Spleen (tissue), 11 donors: ENCODE measurements around the gene PYGO2. TPM values are rescaled to one million over a fixed set of nuclear protein-coding genes. Genes with fewer than 3 reads are reported as not detected.

ENCODE experiments used
- DNase-seq: peaks from one replicate; pipeline ENCODE4 v3.0.0-alpha.2; 2020
- H3K27ac ChIP-seq, 8 donors: fragments of 200-600 bp; sonication (generic) in 7 of 8; 1 replicate in 4 of 8; 2 replicates in 4 of 8; pipeline versions ENCODE4 v1.5.0 to v1.8.0; 2016 to 2021; ENCODE audit warnings: inconsistent platforms in 4 of 8, mild to moderate bottlenecking in 4 of 8, moderate library complexity in 1 of 8
- H3K27me3 ChIP-seq, 7 donors: fragments of 200-600 bp; sonication (generic) in 6 of 7; replicated peaks in 1 of 7; 1 replicate in 4 of 7; 2 replicates in 3 of 7; pipeline versions ENCODE4 v1.5.0 to v1.8.0; 2016 to 2021; ENCODE audit warnings: inconsistent platforms in 3 of 7, mild to moderate bottlenecking in 1 of 7
- H3K36me3 ChIP-seq, 6 donors: fragments of 200-600 bp; sonication (generic) in 5 of 6; 1 replicate in 4 of 6; 2 replicates in 2 of 6; pipeline versions ENCODE4 v1.5.0 to v1.8.0; 2016 to 2021; ENCODE audit warnings: inconsistent platforms in 2 of 6
- H3K4me1 ChIP-seq, 6 donors: fragments of 200-600 bp; sonication (generic) in 5 of 6; 1 replicate in 3 of 6; 2 replicates in 3 of 6; pipeline versions ENCODE4 v1.5.0 to v1.8.0; 2016 to 2021; ENCODE audit warnings: inconsistent platforms in 3 of 6
- H3K4me3 ChIP-seq, 8 donors: fragments of 200-600 bp; sonication (generic) in 7 of 8; 1 replicate in 4 of 8; 2 replicates in 4 of 8; pipeline versions ENCODE4 v1.5.0 to v1.8.0; 2016 to 2021; ENCODE audit warnings: inconsistent platforms in 4 of 8, mild to moderate bottlenecking in 4 of 8, moderate library complexity in 2 of 8
- H3K9me3 ChIP-seq, 8 donors: fragments of 200-600 bp; sonication (generic) in 7 of 8; 1 replicate in 4 of 8; 2 replicates in 4 of 8; pipeline versions ENCODE4 v1.5.0 to v1.8.0; 2016 to 2021; ENCODE audit warnings: inconsistent platforms in 4 of 8
- CTCF ChIP-seq, 11 experiments: fragments of 200-600 bp in 7 of 11; fragments of 450-650 bp in 4 of 11; sonication (generic) in 4 of 11; IDR thresholded peaks in 8 of 11; conservative IDR thresholded peaks in 3 of 11; 1 replicate in 7 of 11; 2 replicates in 4 of 11; pipeline versions ENCODE4 v1.4.0 to v1.8.0; 2016 to 2021; ENCODE audit warnings: antibody characterized with exemption in 11 of 11, inconsistent platforms in 4 of 11, mild to moderate bottlenecking in 1 of 11
- POLR2A ChIP-seq, 3 donors: fragments of 450-650 bp; IDR thresholded peaks; one replicate each; pipeline ENCODE4 v1.5.1; 2017; ENCODE audit warnings: antibody characterized with exemption in 3 of 3, mild to moderate bottlenecking in 1 of 3
- POLR2AphosphoS5 ChIP-seq, 3 donors: sonication (generic); formaldehyde crosslinking; IDR thresholded peaks; one replicate each; pipeline ENCODE4 v1.5.1; 2017; ENCODE audit warnings: antibody characterized with exemption in 3 of 3
- WGBS, 5 donors: extraction: QIAGEN DNeasy Blood & Tissue Kit in 3 of 5; methylation state at CpG; one replicate each; pipeline versions ENCODE4 v1.1.5 to v1.1.7; 2013 to 2018; 5-methylcytosine and 5-hydroxymethylcytosine counted together
- intact Hi-C: fragments of 100-400 bp; cut with DNase I; formaldehyde crosslinking; loops from one replicate; pipeline ENCODE4 v1.15.0; 2023; ENCODE audit warnings: low total_unique reads
- polyA plus RNA-seq, 3 donors: library from polyadenylated mRNA; stranded (reverse); fragments of 200-250 nt; gene quantifications; one replicate each; pipeline ENCODE4 v1.2.1, GENCODE V29; 2013
- total RNA-seq, 7 donors: library from RNA; depleted of rRNA in 3 of 7; stranded (reverse); fragments of >200 nt in 3 of 7; fragmentation: NEBNext Ultra II Directional in 4 of 7; extraction: Animal tissue kit (Norgen Biotek cat#: 25700) in 4 of 7; gene quantifications; one replicate each; pipeline versions ENCODE4 v1.1.0 to v1.2.1, GENCODE V29; 2016 to 2021
- donor health status: healthy with polysubstance abuse.
- donor health status: DM: no; HTN: no; CAD: no; lungs with moderate emphysema.
- donor health status: DM: no; HTN: no; CAD: no.
- donor health status: Bipolar disorder and iron deficiency.
- donor health status: healthy.
- donor health status: DM: no; HTN: no; CAD: no.
- donor health status: DM: yes; HTN: yes; CAD: no.

The PYGO2 gene
- total and polyA plus RNA-seq, 10 donors, result 19.8 to 36.6 (median 35.2) TPM

GRCh38 chr1:154973344-154974101 lies 11.9 kb upstream of the PYGO2 start:
- intact Hi-C loops, result no loop called here
- 5 to 7% (median 6%) methylated on average over 37 of the region's 37 CpGs for WGBS, 5 donors
- H3K9me3 ChIP-seq, result no peaks in the 10 kb centered on the region
- peak overlapping the region; percentile 88 to 100 (median 98) for H3K27ac ChIP-seq
- no peaks in the 10 kb centered on the region for H3K27me3 ChIP-seq
- TF ChIP-seq POLR2A (IDR thresholded peaks at IDR 0.05) (no peak), CTCF (IDR thresholded peaks at IDR 0.05 in 8 of 11, conservative IDR thresholded peaks at IDR 0.05 in 3 of 11) (peak in 3 of 11 experiments; percentile 11 to 15 (median 14)), POLR2AphosphoS5 (IDR thresholded peaks at IDR 0.05) (peak in 2 of 3 donors; percentile 17 to 78)
- H3K4me3 ChIP-seq, result peak overlapping the region; percentile 43 to 81 (median 64)
- peaks cover 0 to 27% (median 4%) of the 10 kb centered on the region in 6 donors for H3K36me3 ChIP-seq
- H3K4me1 ChIP-seq, result peaks cover 33 to 83% (median 60%) of the 10 kb centered on the region in 6 donors
- DNase-seq, result peak; percentile 97

- H3K4me3 ChIP-seq, result peak overlapping the region; percentile 43 to 81 (median 64)
- no peaks in the 10 kb centered on the region for H3K27me3 ChIP-seq
- no peaks in the 10 kb centered on the region for H3K9me3 ChIP-seq
- H3K27ac ChIP-seq, result peak overlapping the region; percentile 88 to 100 (median 98)
- intact Hi-C loops, result no loop called here
- peaks cover 35 to 87% (median 68%) of the 10 kb centered on the region in 6 donors for H3K4me1 ChIP-seq
- DNase-seq, result peak; percentile 79
- 41 to 64% (median 51%) methylated on average over 18 of the region's 18 CpGs for WGBS, 5 donors
- TF ChIP-seq CTCF (IDR thresholded peaks at IDR 0.05 in 8 of 11, conservative IDR thresholded peaks at IDR 0.05 in 3 of 11) (no peak), POLR2AphosphoS5 (IDR thresholded peaks at IDR 0.05) (peak in 2 of 3 donors; percentile 64 to 74), POLR2A (IDR thresholded peaks at IDR 0.05) (no peak)
- peaks cover 0 to 30% (median 12%) of the 10 kb centered on the region in 6 donors for H3K36me3 ChIP-seq
Observed at GRCh38 chr1:154972517-154973343, 11.1 kb upstream of the PYGO2 start.

GRCh38 chr1:154972213-154972516 lies 10.6 kb upstream of the PYGO2 start:
- Histone ChIP-seq H3K27me3 (no peaks in the 10 kb centered on the region), H3K4me3 (peak overlapping the region in 3 of 8 donors; percentile 62 to 81 (median 71)), H3K4me1 (peaks cover 35 to 87% (median 74%) of the 10 kb centered on the region in 6 donors), H3K36me3 (peaks cover 3 to 36% (median 17%) of the 10 kb centered on the region in 6 donors), H3K9me3 (no peaks in the 10 kb centered on the region), H3K27ac (peak overlapping the region; percentile 88 to 100 (median 98))
- no peak for TF ChIP-seq CTCF (IDR thresholded peaks at IDR 0.05 in 8 of 11, conservative IDR thresholded peaks at IDR 0.05 in 3 of 11)
- no peak for TF ChIP-seq POLR2A (IDR thresholded peaks at IDR 0.05)
- no peak for TF ChIP-seq POLR2AphosphoS5 (IDR thresholded peaks at IDR 0.05)
- no peak for DNase-seq
- intact Hi-C loops, result no loop called here
- 72 to 86% (median 75%) methylated on average over 3 of the region's 3 CpGs for WGBS, 5 donors
